ENCODE data around the gene DAP.

Gene DAP

GRCh38 chr5:10708189-10708944 lies 52.7 kb downstream of the DAP start:
- no peak for DNase-seq

GRCh38 chr5:10707198-10708142 lies 53.6 kb downstream of the DAP start:
- no peak for DNase-seq

GRCh38 chr5:10706326-10706725 lies 54.7 kb downstream of the DAP start:
- no peak for DNase-seq

GRCh38 chr5:10705747-10706146 lies 55.3 kb downstream of the DAP start:
- no peak for DNase-seq

- no peak for DNase-seq
These were observed 55.9 kb downstream of the DAP start for GRCh38 chr5:10704949-10705621.

GRCh38 chr5:10703676-10704075 lies 57.4 kb downstream of the DAP start:
- no peak for DNase-seq

GRCh38 chr5:10702911-10703491 lies 58.0 kb downstream of the DAP start:
- DNase-seq: no peak

GRCh38 chr5:10702040-10702629 lies 58.9 kb downstream of the DAP start:
- DNase-seq: no peak

GRCh38 chr5:10701567-10702039 lies 59.4 kb downstream of the DAP start:
- DNase-seq: no peak

- no peak for DNase-seq
These were observed 60.5 kb downstream of the DAP start for GRCh38 chr5:10700516-10700915.

GRCh38 chr5:10699987-10700386 lies 61.0 kb downstream of the DAP start:
- no peak for DNase-seq

- DNase-seq: no peak
These were observed 61.7 kb downstream of the DAP start for GRCh38 chr5:10699281-10699874.

- no peak for DNase-seq
These were observed 65.1 kb downstream of the DAP start for GRCh38 chr5:10695759-10696543.

- no peak for DNase-seq
These were observed 65.9 kb downstream of the DAP start for GRCh38 chr5:10695055-10695649.

- no peak for DNase-seq
These were observed 68.9 kb downstream of the DAP start for GRCh38 chr5:10691826-10692785.

- no peak for DNase-seq
These were observed 70.3 kb downstream of the DAP start for GRCh38 chr5:10690460-10691440.

GRCh38 chr5:10689391-10690081 lies 71.5 kb downstream of the DAP start:
- no peak for DNase-seq
